ENCODE measurements around the gene PPP6C.
A peak's percentile ranks its signal among the peaks of the same experiment; 100 is the strongest.
"Not testable (repeated sequence)": the region's sequence is repeated elsewhere in the genome, so short reads cannot be mapped to it uniquely, and the experiment has no call there.

The PPP6C gene

DNA sequence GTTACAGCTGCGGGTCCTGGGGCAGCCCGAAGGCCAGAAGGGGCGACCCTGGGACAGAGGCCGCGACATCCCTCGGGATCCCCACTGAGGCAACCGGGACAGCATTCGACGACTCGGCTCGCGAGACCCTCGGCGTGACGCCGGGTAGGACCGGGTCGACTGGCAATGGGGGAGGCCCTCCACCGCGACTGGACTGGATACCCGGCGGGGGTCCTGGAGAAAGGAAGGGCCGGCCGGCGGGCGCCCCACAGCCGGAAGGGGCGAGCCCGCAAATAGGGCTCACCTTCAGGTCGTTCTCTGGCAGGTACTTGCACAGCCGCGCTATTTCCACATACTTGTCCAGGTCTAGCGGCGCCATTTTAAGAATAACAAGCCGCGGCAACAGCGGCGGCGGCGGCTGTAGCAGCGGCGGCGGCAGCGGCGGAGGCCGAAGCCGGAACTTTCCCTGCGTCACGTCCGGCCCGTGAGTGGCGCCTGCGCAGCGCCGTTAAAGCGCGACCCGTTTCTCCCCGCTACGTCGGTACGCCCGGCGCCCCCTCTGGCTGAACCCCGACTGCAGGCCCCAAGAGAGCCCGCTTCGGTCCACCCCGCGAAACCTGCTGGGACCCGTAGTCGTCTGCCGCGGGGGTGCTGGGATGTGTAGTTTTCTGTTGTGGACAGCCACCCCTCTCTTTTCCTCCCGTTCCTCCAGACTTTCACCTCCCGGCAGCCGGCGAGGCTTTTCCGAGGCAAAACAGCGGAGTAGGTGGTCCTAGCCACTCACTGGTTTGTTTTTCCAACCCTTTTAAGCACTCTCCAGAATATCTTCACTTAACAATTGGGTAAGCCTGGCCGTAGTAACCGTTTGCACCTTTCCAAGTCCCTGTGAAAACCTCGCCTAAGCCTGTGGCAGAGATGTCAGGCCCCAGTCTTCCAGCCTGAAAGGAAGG is at the start of gene PPP6C:
PPP6C (minus strand) TSS at position 443 of the 929 bp plus-strand sequence; CDS start at position 358, 85 bp downstream.
- DNase-seq: peak; percentile 90 to 97 (median 96)

DNA sequence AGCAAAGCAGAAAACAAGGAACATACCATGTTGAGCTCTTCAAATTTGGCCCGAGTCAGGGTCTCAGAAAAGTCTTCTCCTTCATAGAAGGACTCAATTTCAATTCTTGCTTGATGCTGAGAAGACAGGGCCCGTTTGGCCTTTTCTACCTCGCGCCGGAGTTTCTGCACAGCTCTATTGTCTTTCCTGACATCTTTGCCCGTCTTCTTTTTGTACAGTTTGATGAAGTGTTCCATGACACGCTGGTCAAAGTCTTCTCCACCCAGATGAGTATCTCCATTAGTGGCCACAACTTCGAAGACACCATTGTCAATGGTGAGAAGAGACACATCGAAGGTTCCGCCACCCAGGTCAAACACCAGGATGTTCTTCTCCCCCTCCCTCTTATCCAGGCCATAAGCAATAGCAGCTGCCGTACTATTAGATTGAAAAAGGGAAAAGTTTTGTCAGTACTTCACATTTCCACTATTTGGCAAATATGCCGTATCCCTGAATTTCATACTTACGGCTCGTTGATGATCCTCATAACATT is 49.4 kb upstream of the PPP6C start:
- no peak for DNase-seq

DNA sequence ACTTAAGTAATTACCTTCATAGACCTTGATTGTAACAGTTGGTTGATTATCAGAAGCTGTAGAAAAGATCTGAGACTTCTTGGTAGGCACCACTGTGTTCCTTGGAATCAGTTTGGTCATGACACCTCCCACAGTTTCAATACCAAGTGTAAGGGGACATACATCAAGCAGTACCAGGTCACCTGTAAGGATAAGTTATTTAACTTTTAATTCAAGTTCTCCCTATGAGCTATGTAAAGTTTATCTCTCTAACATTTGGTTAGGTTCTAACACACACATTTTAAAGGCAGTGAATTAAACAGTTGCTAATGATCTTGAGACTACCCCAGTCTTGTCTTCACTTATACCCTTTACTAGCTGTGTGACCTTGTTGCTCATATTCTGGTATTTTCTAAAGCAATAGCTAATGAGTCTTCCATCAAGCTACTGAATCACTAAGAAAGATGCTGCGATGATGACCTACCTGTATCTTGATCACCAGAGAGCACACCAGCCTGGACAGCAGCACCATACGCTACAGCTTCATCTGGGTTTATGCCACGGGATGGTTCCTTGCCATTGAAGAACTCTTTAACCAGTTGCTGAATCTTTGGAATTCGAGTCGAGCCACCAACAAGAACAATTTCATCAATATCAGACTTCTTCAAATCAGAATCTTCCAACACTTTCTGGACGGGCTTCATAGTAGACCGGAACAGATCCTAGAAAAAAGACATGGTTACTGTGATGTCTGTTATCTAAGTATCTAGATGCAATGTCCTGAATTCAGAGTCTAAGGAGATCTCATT is 48.7 kb upstream of the PPP6C start:
- DNase-seq: no peak

DNA sequence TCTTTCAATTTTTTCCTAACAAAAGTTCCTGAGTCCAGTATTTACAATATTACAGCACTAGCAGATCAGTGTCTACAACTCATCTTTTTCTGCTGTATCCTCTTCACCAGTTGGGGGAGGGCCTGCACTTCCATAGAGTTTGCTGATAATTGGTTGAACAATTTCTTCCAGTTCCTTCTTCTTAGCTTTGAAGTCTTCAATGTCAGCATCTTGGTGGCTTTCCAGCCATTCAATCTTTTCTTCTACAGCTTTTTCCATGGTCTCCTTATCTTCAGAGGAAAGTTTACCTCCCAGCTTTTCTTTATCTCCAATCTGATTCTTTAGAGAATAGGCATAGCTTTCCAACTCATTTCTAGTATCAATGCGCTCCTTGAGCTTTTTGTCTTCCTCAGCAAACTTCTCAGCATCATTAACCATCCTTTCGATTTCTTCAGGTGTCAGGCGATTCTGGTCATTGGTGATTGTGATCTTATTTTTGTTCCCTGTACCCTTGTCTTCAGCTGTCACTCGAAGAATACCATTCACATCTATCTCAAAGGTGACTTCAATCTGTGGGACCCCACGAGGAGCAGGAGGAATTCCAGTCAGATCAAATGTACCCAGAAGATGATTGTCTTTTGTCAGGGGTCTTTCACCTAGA is 47.0 kb upstream of the PPP6C start:
- not testable (repeated sequence) for DNase-seq

DNA sequence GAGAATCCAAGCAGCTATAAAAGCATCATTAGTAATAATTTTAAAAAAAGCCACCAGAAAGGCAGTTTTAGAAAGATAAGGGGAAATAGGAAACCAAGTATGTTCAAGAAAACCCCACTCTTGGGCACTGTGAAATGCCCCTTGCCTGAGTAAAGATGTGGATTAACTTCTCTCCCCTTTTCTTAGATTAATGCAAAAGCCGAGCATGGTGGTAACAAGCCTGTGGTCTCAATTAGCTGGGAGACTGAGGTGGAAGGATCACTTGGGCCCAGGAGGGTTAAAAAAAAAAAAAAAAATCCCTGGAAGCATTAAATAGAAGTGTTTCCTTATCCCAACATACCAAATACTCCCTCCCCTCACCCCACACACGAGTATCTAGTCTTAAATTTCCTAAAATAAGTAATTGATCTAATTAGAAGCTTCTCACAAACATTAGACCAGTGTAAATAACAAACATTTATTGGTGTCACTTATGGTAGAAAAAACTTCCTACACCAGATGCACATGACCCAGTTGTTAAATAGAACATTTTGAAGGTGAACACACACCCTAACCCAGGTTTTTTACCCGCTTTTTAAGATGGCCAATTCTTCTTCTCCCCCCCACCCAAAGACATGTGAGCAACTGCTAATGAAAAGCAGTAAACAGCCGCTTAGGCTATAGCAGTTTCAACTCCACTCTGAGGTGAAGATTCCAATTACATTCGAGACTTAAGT is 46.4 kb upstream of the PPP6C start:
- DNase-seq: no peak

DNA sequence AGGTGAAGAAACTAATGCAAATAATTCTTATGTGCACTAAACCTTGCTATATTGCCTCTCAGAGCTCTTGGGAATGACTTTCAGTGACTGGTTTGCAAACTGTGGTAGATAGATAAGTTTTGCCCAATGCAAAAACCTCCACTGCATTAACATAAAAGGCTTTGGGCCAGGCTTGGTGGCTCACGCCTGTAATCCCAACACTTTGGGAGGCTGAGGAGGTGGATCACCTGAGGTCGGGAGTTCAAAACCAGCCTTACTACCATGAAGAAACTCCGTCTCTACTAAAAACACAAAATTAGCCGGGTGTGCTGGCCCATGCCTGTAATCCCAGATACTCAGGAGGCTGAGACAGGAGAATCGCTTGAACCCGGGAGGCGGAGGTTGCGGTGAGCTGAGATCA is 44.5 kb upstream of the PPP6C start:
- DNase-seq: not testable (repeated sequence)

DNA sequence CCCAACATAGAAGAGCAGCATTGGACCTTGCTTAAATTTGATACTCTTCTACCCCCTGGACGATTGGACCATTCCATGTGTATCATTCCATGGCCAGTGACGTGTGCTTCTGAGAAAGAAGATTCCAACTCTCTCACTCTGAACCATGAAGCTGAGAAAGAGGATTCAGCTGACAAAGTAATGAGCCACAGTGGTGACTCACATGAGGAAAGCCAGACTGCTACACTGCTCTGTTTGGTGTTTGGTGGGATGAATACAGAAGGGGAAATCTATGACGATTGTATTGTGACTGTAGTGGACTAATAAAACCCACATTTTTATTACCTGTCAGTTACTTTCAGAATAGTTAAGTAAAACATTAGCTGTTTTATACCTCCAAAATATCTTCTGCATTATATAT is 44.1 kb upstream of the PPP6C start:
- no peak for DNase-seq

DNA sequence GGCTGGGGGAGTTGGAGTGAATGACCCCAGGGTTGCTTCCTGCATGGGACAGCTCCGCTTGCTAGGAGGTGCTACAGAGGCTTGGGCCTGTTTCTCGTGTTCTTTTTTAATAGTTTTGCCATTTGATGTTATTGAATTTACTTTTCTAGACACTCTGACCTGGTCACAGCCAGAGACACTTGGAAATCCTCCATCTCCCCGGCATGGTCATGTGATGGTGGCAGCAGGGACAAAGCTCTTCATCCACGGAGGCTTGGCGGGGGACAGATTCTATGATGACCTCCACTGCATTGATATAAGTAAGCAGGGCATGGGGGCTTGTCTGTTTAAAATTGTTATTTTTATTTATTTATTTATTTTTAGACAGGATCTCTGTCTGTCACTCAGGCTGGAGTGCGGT is 38.2 kb upstream of the PPP6C start:
- no peak for DNase-seq

DNA sequence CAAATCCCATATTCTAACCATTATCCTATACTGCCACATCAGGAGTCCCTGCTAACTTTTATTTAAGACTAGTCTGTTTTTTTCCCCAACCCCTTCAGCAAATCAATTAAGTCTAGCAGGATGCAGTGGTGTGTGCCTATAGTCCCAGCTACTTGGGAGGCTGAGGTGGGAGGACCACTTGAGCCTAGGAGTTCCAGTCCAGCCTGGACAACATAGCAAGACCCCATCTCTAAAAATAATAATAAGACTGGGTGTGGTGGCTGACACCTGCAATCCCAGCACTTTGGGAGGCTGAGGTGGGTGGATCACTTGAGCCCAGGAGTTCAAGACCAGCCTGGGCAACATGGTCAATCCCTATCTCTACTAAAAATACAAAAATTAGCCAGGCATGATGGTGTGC is 35.3 kb upstream of the PPP6C start:
- DNase-seq: not testable (repeated sequence)

DNA sequence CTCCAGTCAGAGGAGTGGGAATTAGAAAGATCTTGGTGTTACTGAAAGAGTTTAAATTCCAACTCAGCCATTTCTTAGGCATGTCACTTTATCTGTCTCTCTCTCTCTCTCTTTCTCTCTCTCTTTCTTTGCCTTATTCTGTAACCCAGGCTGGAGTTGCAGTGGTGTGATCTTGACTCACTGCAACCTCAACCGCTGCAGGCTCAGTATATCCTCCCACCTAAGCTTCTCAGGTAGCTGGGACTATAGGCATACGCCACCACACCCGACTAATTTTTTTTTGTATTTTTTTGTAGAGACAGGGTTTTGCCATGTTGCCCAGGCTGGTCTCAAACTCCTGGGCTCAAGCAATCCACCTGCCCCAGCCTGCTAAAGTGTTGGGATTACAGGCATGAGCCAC is 29.0 kb upstream of the PPP6C start:
- no peak for DNase-seq

DNA sequence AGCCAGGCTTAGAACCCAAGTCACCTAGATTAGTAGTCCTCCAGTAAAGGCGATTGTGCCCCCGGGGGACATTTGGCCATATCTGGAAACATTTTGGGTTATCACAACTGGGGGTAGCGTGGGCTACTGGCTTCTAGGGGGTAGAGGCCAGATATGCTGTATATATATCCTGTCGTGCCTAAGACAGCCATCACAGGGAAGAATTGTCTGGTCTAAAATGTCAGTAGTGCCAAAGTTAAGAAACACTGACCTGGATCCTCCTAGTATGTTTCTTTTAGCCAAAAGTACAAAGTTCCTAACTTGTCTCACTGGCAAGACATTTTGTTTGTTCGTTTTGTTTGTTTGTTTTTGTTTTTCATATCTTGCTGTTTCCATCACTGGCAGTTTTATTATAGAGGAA is 24.6 kb upstream of the PPP6C start:
- DNase-seq: no peak

DNA sequence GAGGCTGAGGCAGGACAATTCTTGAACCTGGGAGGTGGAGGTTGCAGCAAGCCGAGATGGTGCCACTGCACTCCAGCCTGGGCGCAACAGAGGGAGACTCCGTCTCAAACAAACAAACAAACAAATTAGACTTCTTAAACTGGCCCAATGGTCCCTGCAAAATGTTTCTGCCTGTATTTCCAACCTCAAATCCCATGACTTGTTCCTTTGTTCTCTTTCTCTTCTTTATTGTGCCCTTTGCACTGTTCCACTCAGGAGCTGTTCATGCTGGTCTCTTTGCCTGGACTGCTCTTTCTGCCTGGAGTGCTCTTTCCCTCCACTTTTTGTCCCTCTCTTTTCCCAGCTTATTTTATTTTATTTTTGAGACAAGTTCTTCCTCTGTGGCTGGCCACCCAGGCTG is 14.9 kb upstream of the PPP6C start:
- no peak for DNase-seq

DNA sequence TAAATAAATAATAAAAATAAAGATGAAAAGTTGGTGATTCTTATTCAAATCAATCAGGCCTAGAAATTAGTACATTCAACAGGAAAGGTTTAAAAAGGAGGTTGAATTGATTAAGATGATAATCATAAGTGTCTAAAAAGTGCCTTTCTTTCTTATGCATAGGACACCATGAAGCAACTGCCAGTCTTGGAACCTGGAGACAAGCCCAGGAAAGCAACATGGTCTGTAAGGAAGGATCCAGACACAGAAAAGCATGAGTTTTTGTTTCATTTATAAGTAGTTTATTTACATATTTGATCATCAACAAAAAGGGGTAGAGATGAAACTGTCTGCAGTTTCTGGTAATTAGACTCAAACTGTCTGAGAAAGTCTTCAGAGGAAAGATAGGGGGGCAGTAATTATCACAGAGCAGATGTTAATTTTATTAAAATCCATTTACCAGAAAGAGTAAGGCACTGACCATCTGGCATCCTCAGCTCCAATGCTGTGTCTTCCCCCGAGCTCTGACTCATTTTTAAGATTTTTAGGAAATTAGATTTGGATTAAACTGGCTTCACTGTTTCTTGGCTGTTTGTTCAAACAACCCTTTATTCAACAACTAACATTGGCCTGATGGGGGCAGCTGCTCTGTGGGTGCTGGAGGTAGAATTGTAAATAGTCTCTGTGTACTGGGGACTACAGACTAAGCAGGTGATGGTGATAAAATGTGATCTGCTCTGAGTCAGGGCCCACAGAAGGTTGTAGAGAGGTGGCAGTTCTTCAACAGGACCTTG is 13.4 kb upstream of the PPP6C start:
- DNase-seq: no peak

DNA sequence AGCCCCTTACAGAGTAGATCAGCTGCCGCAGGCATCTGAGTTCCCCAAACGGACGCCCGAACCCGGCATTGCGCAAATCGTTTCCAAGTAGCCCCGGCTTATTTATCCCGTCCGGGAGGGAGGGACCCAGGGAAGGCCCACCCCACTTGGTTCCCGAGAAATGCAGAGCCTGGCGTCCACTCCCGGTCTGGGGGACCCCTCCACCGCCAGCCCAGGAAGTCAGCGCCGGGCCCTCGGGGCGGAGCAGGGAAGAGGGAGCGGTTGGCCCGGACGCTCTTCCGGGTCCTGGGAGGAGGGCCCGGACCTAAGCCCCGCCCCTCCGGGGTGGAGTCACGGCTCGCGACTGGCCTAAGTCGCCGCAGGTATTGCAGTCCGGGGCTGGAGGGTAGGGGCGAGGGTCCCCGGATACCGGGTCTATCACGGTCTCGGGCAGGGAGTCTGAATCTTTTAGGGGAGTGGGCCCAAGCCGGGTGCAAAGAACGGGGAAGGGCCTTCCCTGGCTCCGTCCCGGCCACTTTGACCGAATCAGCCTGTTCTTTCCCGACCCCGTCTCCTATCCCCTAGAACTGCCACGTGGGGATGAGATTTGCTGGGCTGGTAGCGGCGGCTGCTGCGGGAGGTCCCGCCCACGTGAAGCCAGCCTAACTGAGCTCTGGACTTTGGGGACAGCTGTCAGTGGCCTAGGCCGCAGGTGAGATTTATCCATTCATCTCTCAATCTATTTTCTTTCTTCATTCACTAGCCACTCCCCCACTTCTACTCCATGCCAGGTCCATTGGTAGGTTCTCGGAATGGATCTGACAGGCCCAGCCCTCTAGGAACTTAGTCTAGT is 10.8 kb upstream of the PPP6C start, which contains the start of gene RABEPK:
RABEPK (plus strand) TSS at position 327 of the 832 bp plus-strand sequence. CDS start 2,472 bp downstream, outside the sequence.
- DNase-seq: peak; percentile 78 to 87 (median 82)

DNA sequence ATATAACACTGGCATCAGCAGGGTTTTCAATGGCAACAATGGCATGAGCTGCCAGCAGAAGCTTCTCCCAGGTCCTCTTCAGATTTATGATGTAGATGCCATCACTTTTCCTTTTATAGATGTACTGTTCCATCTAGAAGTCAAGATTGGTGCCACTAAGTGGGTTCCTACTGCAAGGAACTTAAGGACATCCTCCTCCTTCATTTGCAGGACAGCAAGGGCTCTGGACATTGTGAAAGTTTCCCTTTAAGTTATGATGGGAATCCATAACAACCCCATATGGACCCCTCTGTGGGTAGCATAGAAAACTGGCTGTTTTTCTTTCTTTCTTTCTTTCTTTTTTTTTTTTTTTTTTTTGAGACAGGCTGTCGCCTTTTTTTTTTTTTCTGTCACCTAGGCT is 6.0 kb upstream of the PPP6C start:
- not testable (repeated sequence) for DNase-seq

DNA sequence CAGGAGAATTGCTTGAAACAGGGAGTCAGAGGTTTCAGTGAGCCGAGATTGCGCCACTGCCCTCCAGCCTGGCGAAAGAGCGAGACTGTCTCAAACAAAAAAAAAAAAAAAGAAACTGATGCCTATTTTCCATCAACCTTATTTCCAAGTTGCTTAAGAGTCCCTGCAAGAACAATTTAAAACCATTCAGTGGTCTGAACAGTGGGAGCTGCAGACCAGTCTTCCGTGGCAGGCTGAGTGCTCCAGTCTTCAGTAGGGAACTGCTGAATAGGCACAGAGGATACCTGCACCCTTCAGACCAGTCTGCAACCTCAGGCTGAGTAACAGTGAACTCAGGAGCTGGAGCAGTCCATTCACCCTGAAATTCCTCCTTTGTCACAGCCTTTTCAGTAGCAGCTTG is 4.9 kb upstream of the PPP6C start:
- not testable (repeated sequence) for DNase-seq

DNA sequence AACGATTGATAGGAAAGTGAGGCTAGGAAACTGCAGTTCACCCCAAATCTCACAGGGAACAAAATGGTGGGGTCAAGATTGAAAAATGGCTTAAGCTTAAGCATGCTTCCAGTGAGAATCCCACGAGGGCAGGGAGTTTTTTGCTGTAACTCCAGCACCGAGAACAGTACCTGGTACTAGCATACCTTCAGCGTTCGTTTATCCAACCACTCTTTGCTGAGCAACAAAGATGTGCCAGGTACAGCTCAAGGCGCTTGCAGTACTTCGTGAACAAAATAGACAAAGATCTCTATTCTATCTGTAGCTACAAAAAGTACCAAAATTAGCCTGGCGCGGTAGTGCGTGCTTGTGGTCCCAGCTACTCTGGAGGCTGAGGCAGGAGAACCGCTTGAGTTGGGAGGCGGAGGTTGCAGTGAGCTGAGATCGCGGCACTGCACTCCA is 778 bp upstream of the PPP6C start:
- no peak for DNase-seq

DNA sequence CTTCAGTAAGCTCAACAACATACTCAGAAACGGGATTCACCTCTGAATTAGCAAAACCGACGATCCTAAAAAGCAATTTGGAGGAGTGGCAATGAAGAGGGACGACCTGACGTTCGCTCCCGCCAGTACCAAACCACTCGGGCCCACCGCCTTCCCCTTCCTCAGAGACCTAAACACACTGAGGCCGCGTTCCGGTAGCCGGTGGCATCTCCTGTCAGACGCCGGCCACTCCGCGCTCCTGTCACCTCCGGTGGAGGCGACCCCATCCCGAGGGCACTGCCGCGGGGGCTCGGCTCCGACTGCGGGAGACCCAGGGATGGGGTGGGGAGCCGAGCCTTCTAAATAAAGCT is 617 bp downstream of the PPP6C start:
- peak in 2 of 4 experiments; percentile 8 to 21 for DNase-seq

DNA sequence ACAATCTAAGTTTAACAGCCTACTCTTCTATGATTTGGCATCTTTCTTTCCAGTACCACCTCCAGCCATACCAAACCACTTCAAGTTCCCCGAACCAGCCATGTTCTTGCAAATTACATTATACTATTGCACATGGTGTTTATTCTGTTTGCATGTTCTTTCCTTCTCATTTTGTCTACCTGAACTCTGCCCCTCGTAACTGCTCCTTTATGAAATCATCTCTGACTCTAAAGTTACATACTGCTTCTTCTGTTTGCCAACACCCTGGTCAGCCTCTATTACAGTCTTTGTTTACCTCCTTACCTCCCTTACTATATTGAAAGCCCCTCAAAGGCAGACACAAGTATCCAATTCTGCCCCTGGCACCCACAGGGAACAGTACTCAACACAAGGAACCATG is 6.0 kb downstream of the PPP6C start:
- no peak for DNase-seq

DNA sequence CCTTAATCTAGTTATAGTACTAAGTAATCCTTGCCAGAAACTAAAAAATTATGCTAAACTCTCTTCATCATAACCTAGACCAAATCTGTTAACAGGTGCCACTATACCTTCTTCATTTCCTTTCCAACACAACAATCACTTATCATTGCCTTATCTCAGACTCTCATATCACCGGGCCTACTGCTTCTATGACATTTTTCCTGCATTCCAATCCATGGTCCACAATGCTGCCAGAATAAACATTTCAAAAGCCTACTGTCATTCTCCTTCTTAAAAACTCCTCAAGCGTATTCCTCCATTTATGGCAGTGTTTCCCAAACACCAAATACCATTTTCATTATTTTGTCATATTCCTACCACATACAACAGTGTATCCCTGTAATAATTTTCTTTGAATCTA is 6.5 kb downstream of the PPP6C start:
- DNase-seq: no peak

DNA sequence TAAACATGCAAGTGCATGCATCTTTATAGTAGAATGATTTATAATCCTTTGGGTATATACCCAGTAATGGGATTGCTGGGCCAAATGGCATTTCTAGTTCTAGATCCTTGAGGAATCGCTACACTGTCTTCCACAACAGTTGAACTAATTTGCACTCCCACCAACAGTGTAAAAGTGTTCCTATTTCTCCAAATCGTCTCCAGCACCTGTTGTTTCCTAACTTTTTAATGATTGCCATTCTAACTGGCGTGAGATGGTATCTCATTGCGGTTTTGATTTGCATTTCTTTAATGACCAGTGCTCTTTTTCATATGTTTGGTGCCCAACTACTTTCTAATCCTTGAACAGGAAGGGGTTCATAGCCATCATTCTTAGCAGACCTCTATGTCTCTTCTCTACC is 7.8 kb downstream of the PPP6C start:
- not testable (repeated sequence) for DNase-seq
